ENCODE measurements around the gene ZNF385B. TPM values are rescaled to one million over a fixed set of nuclear protein-coding genes. Genes with fewer than 3 reads are reported as not detected.

The ZNF385B gene
- total RNA-seq, 4 donors from 2014 or later, result 1.6 to 7.4 (median 3.9) TPM; not detected in 1

- no peaks in the 10 kb centered on the region for H3K4me1 ChIP-seq
- no peak overlapping the region for H3K27ac ChIP-seq
- H3K4me3 ChIP-seq, result no peak overlapping the region
- H3K9me3 ChIP-seq, result no peaks in the 10 kb centered on the region
- TF ChIP-seq POLR2A (IDR thresholded peaks at IDR 0.05) (no peak), CTCF (IDR thresholded peaks at IDR 0.05) (no peak)
- H3K27me3 ChIP-seq, result no peaks in the 10 kb centered on the region
- no peaks in the 10 kb centered on the region for H3K36me3 ChIP-seq
- DNase-seq, result no peak
Measured at GRCh38 chr2:179882851-179883806, 21.7 kb upstream of the ZNF385B start.

- no peak for DNase-seq
- H3K4me1 ChIP-seq, result no peaks in the 10 kb centered on the region
- no peak overlapping the region for H3K27ac ChIP-seq
- H3K36me3 ChIP-seq, result no peaks in the 10 kb centered on the region
- no peak overlapping the region for H3K4me3 ChIP-seq
- TF ChIP-seq CTCF (IDR thresholded peaks at IDR 0.05), result no peak
- no peak for TF ChIP-seq POLR2A (IDR thresholded peaks at IDR 0.05)
- H3K9me3 ChIP-seq, result no peaks in the 10 kb centered on the region
- no peaks in the 10 kb centered on the region for H3K27me3 ChIP-seq
Measured at GRCh38 chr2:179877601-179878364, 16.4 kb upstream of the ZNF385B start.

- Histone ChIP-seq H3K4me3 (no peak overlapping the region), H3K27me3 (no peaks in the 10 kb centered on the region), H3K27ac (no peak overlapping the region), H3K4me1 (no peaks in the 10 kb centered on the region), H3K9me3 (no peaks in the 10 kb centered on the region), H3K36me3 (no peaks in the 10 kb centered on the region)
- peak in 1 of 6 experiments; percentile 1 for TF ChIP-seq CTCF (IDR thresholded peaks at IDR 0.05)
- no peak for TF ChIP-seq POLR2A (IDR thresholded peaks at IDR 0.05)
- DNase-seq, result no peak
Measured at GRCh38 chr2:179876266-179876665, 14.9 kb upstream of the ZNF385B start.

- Histone ChIP-seq H3K4me3 (no peak overlapping the region), H3K36me3 (no peaks in the 10 kb centered on the region), H3K27ac (no peak overlapping the region), H3K27me3 (no peaks in the 10 kb centered on the region), H3K9me3 (no peaks in the 10 kb centered on the region), H3K4me1 (no peaks in the 10 kb centered on the region)
- no peak for DNase-seq
- TF ChIP-seq CTCF (IDR thresholded peaks at IDR 0.05) (no peak), POLR2A (IDR thresholded peaks at IDR 0.05) (no peak)
Measured at GRCh38 chr2:179875864-179876263, 14.5 kb upstream of the ZNF385B start.

- H3K4me1 ChIP-seq, result peaks cover 0 to 15% (median 3%) of the 10 kb centered on the region in 4 donors
- H3K4me3 ChIP-seq, result no peak overlapping the region
- H3K27me3 ChIP-seq, result peaks cover 0 to 5% of the 10 kb centered on the region in 2 donors
- H3K36me3 ChIP-seq, result no peaks in the 10 kb centered on the region
- DNase-seq, result no peak
- no peak overlapping the region for H3K27ac ChIP-seq
- TF ChIP-seq CTCF (IDR thresholded peaks at IDR 0.05), result no peak
- no peak for TF ChIP-seq POLR2A (IDR thresholded peaks at IDR 0.05)
- no peaks in the 10 kb centered on the region for H3K9me3 ChIP-seq
Measured at GRCh38 chr2:179862898-179863458, 1.6 kb upstream of the ZNF385B start.

All from Peyer's patch (tissue), 4 donors.